GM18858 (cell line): ENCODE measurements around the gene MTAP.

Experiments
- ATAC-seq: cut with Tn5 transposase; IDR thresholded peaks from one replicate; pipeline ENCODE4 v1.9.1; 2021; ENCODE audit not compliant: unreplicated experiment

The MTAP gene

DNA sequence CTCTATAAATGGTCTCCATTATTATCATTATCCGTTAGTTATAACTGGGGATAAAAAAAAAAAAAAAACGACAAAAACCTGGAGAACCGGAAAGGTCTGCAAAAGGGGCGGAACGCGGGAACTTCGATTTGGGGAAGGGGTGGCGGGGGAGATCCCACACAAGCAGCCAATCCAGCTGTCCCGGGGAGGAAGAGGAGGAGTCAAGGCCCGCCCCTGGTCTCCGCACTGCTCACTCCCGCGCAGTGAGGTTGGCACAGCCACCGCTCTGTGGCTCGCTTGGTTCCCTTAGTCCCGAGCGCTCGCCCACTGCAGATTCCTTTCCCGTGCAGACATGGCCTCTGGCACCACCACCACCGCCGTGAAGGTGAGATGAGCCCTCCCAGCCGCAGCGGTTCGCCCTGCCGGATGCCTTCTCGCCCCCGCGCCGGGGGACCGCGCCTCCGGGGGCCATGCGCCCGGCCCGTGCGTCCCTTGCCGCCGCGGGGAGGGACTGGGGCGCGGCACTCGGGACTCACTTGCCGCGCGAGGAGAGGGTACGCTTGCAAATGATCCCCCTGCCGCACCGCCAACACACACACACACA is at the start of gene MTAP:
Gene MTAP (plus strand): TSS at position 219 of the 583 bp plus-strand sequence. CDS start 113 bp downstream, at position 332.
- ATAC-seq, result peak; percentile 85

DNA sequence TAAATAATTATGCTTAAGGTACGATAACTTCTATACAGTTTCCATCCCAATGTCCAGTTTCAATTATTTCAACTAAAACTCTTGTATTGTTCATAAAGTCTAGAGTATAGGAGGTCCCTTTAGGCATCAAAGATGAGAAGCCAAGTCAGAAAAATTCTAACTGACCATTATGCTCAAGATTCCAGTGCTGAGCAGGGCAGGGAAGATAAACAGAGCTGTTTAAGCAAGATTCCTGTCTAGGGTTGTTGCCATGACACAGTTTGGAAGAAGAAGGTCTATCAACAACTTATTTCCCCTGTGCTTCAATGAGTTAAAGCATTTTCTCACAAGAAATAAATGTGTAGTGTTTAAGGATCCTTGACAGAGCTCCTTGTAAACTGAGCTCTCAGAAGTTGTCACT is 48.9 kb upstream of the MTAP start:
- ATAC-seq, result no peak

DNA sequence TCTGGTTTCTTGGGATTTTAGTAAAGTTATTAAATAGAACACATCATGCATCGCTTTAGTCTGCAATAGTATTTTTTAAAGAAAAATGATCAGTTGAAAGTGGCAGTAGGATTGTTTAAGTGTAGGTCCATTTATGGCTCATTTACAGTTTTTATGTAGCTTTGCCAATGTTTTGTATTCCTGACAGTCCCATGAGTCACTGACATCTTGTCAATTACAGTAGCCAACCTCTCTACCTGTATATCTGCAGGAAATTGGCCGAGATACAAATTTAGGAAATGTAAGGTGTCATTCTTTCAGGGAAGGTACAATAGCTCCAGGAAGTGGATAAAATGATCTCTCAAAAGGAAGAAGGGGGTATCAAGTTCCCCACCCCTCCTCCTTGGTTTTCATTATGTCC is 47.7 kb upstream of the MTAP start:
- no peak for ATAC-seq

DNA sequence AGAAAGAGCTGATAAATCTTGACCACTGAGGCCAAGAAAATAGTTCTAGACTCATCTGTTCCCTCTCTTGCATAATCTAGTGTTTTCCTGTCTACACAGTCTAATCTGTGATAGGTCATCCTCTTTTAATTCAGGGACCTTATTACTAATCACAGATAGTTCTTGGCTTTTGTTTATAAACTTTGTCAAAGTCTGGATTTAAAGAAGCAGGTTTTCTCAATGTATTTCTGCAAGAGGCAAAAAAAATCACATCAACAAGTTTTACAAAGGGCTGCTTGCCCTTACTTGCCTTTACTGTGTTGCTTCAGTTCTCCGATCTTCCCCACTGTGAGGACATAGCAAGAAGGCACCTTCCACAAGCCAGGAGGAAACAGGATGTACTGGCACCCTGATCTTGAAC is 43.9 kb upstream of the MTAP start:
- ATAC-seq, result no peak

DNA sequence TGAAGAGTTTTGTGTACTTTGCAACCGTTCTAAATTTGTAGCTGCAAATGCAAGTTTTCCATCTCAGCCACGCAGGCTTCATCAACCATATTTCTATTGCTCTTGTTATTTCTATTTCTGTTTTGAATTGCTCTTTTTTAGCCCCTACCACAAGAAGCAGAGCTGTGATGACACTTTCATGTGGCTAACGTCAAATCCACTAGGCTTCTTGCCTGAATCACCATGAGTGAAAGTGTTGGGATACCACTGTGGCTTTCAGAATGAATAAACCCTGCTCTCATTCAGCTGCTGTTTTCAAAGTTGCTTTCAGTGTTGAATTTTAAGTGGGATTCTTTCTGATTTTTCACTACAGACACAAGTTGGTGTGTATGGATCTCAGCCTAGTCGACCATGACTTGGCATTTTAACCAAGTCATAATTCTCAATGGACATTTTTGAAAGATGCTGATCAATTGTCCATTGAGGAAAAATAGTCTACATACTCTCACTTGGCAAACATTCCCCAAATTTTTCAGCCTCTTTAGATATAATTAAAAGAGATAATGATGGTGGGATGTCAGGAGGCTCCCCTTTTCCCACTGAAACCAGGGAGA is 41.0 kb upstream of the MTAP start:
- ATAC-seq, result peak; percentile 92

DNA sequence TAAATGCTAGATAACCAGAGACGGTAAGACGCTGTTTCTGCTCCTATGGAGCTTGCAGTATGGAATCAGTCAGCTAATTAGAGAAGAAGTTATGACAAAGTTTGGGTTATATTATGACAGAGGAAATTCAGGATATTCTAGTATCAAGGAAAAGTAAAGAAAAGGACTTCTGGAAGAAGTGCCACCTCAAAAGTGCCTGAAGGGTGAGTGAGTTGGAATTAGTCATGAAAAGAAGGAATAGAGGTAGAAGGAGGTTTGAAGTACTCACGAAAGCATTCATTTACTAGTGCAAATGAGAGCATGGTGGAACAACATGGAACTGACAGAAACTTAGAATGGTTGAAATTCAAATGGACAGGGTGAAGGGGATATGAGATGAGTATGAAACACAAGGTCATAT is 40.4 kb upstream of the MTAP start:
- no peak for ATAC-seq

DNA sequence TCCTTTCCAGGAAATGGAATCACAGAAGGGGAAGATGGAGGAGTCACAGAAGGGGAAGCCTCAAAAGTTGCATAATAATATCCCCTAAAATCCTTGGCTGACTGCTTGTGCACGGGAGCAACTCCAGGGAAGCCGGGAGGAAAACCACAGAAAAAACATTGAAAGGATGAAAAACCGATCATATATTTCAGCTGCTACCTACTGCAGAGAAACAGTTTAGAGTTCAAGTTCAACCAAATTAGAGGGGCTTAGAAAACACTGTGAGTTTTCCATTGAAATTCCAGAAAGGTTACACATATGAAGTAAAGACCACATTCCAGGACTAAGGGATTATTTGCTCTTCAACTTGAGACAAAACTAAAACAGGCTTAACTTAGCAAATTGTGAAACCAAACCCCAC is 37.6 kb upstream of the MTAP start:
- no peak for ATAC-seq

DNA sequence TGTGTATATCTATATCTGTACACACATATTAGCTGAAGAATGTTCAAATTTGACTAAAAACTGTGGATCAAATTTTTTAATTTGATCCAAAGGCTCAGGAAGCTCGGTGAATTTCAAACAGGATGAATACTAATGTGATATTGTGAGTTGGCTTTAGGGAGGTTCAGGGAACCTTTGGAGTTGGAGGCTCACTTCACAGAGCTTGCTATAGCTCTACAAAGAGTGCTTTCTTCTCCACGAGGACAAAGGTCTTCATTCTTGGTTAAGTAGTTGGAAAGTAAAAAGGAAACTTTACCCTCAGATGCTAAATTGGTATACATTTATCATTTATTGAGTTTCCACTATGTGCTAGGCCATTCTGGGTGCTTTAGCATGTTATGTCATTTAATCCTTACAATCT is 36.3 kb upstream of the MTAP start:
- ATAC-seq, result no peak

DNA sequence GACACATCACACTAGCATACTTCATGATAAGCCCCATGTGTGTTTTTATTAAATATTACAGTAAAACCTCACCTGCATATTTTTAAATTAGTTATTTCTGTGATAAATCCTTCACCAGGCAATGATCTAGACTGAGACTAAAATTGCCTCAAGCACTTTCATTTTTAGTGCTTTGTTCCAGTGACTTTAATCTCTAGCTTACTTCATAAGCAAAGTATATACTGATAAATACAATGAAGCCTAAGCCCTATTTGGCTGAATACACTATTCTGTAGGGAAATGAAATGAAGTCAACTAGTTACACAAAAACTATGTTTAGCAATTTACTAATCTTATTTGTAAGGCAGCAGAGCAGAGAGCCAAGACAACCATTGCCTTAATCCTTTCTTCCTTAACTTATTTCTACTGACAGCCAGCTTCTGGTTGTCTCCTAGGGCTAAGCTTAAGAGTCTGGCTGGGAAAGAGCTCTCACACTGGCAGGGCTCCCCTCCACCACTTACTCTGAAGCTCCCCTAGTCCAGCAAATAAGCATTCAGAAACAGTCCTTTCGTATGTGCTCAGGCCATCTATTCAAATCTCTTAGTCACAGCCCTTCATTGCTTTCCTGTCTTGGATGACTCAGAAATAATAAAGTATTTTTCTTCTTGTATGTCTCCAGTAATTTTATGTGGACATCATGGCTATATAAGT is 31.4 kb upstream of the MTAP start:
- no peak for ATAC-seq

DNA sequence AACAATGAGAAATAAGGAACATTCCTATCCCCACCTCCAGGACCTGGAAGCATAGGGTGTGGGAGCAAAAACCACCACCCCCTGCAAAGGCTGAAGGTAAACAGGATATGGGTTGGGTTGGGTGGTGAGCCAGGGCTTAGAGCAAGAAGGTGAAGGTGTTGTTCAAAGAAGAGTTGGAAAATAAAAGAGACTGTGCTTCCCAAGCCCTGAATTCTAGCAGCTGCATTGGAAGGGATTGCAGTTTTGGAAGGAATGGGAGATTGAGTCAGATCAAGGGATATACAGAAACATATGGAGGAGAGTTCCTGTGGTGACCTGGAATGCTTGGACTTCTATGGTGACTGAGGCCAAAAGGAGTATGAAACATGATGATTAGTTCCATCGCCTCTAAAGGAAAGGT is 24.7 kb upstream of the MTAP start:
- no peak for ATAC-seq

DNA sequence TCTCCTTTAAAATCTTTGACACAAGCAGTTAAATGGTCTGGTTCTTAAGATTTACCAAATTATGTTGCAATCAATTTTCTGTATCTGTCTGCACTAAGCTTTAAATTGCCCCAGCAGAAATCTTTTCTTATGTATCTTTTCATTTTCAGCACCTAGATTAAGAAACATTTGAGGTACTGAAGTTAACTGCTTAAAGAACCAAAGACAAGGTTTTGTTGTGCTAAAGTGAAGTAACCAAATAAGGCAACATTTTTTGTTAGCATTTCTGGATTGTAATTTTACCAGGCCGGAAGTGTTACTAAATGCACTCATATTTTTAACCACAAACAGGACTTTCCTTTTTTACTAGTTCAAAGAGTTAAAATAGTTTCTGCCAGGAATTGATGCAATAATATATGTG is 24.1 kb upstream of the MTAP start:
- ATAC-seq, result no peak

DNA sequence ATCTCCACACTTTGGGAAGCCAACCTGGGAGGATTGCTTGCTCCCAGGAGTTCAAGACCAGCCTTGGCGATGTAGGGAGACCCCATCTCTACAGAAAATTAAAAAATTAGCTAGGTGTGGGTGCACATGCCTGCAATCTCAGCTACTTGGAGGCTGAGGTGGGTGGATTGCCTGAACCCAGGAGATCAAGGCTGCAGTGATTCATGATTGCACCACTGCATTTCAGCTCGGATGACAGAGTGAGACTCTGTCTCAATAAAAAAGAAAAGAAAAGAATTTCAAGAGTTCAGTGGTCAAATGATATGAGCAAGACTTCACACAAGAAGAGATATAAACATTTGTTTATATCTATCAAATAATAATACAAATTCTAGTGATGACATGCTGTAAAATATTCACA is 23.0 kb upstream of the MTAP start:
- ATAC-seq, result no peak

DNA sequence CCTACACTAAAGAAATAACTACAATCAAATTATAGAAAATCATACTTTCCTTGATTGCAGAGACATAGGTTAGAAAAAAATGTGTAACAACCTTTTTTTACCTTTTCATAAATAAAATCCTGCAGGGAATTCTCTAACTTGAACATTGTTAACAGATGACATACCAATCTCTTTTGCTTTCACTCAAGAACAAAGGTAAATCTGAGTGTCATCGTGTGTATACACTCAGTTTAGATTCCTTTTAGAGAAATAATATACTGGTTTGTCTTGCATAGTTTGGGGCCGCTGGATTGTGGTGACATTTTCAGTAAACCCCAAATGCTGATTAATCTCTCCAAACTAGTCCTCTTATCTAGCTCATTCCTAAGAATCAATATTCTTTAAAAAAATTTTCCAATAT is 20.8 kb upstream of the MTAP start:
- no peak for ATAC-seq

DNA sequence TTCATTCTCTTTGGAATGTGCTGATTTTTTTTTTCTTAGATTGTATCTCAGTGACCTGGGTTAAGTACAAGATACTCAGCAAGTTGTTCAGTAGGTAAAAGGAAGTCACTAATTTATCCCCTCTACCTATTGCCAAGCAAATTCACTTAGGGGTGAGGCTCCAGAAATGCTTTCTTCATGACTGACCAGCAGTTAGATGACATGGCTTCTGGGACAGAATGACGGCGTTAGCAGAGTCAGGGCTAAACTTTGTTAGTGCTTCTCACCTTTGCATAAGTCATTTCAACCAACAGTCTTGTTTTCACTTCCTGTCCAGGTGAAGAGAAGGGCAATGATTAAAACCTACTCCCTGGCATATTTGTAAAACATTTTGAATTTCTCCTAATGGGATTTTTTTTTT is 20.2 kb upstream of the MTAP start:
- no peak for ATAC-seq

DNA sequence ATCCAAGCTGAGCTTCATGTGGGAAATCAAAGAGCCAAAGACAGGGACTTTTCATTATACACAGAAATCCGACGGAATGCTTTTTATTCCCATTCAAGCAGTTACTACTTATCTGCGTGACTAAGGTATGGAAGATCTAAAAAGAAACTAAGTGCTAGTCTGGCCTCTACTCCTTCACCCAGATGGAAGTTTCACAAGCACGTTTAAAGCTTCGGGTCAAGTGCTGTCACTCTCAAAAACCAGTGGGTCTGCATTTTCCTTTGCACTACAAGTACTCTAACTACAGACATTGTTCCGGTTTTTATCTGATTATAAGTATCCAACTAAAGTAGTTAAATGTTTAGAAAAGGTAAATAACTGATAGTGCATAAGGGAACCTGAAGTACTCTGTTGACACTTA is 13.7 kb upstream of the MTAP start:
- no peak for ATAC-seq

DNA sequence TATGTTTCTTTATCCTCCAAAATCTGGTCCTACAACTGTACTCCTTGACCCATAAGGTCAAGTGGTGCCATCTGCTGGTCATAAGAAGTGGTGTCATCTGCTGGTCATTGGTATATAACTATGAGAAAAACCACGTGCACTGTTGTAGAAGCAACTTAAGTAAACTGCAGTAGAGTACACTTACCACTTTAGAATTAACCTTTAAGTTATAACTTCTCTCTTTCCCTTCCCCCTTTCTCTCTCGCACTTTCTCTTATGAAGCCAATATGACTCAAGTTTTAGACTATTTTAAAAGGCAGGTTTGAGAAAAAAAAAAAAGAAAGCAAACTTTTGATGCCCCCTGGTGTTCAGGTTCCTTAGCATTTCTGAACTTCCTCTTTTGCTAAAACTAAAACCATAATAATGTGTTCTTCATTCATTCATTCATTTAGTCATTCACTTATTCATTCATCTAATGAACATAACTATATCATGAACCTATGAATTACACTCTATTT is 12.8 kb upstream of the MTAP start:
- ATAC-seq, result peak; percentile 98

DNA sequence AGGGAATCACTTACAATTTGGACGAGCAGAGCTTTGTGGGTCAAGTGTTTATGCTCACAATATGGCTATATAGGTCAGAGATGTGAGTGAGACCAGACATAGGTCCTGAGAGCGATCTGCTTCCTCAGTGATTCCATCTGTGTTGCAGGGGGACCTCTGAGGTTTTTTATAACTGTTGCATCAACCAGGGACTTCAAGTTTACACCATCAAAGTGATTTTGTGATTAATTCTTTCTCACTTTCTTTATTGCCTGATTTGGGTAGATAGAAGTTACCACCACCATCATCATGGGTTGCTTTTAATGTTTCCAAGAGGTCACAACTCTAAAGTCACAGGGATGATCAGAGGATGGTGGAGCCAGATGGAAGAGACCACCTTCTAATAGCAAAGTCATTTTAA is 7.0 kb upstream of the MTAP start:
- no peak for ATAC-seq

DNA sequence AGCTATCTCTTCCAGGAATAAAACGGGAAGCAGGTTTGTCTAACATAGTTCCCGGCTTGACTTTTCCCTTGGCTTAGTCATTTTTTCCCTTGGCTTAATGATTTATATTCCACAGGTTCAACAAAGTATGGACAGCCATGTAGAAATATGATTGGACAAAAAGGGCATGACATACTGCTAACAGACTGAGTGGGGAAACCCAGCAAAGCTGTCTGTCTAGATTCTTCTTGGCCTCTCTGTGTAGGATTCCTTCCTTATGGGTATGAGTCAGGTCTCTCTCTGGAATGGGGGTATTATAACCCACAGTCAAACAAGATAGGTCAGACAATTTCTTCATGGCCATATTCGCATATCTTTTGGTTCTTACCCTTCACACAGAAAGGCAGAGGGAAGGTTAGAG is 5.7 kb upstream of the MTAP start:
- ATAC-seq, result no peak

DNA sequence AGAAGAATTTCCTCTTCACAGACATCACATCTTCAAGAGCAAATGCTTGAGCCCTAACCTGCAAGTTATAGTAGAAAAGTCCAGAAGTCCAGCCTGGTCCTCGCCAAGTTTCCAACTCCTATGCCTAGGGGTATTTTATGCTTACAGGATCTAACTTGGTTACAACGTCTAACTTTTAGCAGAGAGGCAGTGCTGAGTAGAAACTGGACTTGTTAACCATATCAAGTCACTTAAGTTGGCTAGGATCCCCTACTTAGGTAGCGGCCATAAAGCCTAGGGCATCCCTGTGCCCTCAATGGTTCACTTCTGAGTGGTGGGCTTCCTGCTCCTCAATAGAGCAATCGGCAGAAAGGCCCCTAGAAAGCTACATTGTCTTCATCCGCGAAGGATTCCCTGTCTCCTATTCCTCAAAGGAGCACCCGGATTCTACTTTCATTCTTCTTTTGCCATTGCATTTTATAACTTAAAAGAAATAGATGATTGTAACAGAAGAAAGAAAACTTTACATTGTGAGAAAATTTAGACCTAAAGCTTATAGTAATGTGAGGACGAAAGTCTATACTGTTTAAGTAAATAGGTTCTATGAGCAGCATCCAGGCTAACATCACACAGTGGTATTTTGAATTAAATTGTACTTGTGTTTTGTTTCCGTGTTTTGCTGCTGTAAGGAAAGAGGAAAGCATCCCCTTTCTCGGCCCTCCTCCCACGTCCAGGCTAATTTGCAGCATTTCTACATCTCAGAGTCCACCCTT is 1.3 kb upstream of the MTAP start:
- no peak for ATAC-seq

DNA sequence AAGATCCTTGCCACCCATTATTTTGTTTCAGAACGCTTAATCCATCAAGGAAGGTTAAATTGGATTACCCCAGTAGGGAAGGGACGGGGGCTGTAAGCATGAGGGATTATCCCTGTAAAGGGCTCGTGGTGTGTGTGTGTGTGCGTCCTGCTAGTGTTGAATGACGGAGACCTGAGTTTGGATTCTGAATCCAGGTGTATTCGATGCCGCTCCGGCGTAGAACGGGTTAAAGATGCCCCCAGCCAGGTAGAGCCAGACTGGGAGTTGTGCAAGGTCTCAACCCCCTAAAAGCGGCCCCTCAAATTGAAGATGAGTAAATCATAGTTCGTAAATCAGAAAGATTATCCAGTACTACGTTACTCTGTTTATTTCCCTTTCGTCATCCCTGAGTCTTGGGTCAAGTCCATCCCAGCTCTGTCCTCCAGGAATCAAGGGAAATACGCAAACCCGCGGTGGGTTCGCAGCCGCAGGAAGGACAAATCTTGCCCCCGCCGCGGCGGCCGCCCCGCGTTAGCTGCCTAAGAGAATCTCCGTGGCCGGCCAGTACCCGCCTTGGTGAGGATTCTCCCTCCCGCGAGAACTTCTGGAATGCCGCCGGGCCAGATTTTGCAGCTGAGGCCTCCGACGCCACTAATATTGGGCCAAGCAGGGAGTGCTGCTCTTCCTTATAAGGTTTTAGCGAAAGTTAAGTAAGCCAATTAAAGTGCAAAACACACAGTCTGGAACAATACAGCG is 586 bp upstream of the MTAP start:
- ATAC-seq, result peak; percentile 15

DNA sequence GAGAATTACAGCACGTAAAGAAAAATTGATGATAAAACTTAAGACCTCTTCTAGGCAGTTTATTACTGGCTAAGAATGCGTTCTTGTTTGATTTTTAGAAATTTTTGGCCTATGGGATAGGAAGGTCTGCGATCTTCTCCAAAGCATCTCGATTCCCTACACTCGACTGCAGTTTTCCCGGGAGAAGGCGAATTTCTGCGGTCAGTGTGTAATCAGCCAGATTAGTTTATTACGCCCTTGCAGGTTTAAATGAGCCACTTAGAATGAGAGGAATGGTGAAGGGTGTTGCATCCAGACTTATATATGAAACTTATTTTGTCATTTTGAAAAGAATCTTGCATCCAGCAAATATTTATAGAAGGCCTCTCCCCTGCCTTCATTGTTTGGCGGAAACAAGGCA is 1.2 kb downstream of the MTAP start:
- no peak for ATAC-seq
